NCI-H1092 treated with DMSO at 0.1 percent for 48 hours (cell line): ENCODE results near the gene TBXT.
"Not testable (repeated sequence)": the region's sequence is repeated elsewhere in the genome, so short reads cannot be mapped to it uniquely, and the experiment has no call there.

Experiments
- DNase-seq: peaks from one replicate; lab custom pipeline; 2025; lab: John Stamatoyannopoulos, UW

TBXT gene

GRCh38 chr6:166169549-166170421 is 2.1 kb upstream of the TBXT start:
- no peak for DNase-seq

GRCh38 chr6:166168616-166169548 is 1.2 kb upstream of the TBXT start:
- DNase-seq: no peak

GRCh38 chr6:166167258-166167731 is 356 bp downstream of the TBXT start:
- no peak for DNase-seq

GRCh38 chr6:166166314-166167257 is 1.1 kb downstream of the TBXT start:
- DNase-seq: no peak

GRCh38 chr6:166165558-166166313 is 1.9 kb downstream of the TBXT start:
- no peak for DNase-seq

GRCh38 chr6:166162599-166163342 is 4.9 kb downstream of the TBXT start:
- no peak for DNase-seq

GRCh38 chr6:166157930-166158617 is 9.6 kb downstream of the TBXT start:
- no peak for DNase-seq

- DNase-seq: no peak
These were observed 10.7 kb downstream of the TBXT start for GRCh38 chr6:166156942-166157341.

GRCh38 chr6:166153966-166154365 is 13.7 kb downstream of the TBXT start:
- DNase-seq: peak; percentile 10

GRCh38 chr6:166152660-166153059 is 15.0 kb downstream of the TBXT start:
- no peak for DNase-seq

- no peak for DNase-seq
These were observed 15.9 kb downstream of the TBXT start for GRCh38 chr6:166151798-166152197.

GRCh38 chr6:166145751-166146150 is 21.9 kb downstream of the TBXT start:
- DNase-seq: no peak

GRCh38 chr6:166143011-166143410 is 24.6 kb downstream of the TBXT start:
- no peak for DNase-seq

GRCh38 chr6:166127624-166128472 is 39.8 kb downstream of the TBXT start:
- no peak for DNase-seq

GRCh38 chr6:166123115-166123514 is 44.5 kb downstream of the TBXT start:
- not testable (repeated sequence) for DNase-seq

- no peak for DNase-seq
These were observed 45.9 kb downstream of the TBXT start for GRCh38 chr6:166121726-166122125.

GRCh38 chr6:166119116-166119911 is 48.3 kb downstream of the TBXT start:
- DNase-seq: no peak

- DNase-seq: no peak
These were observed 52.0 kb downstream of the TBXT start for GRCh38 chr6:166115609-166116008.
